ENCODE results near the gene ERGIC1.
"Not testable (repeated sequence)": the region's sequence is repeated elsewhere in the genome, so short reads cannot be mapped to it uniquely, and the experiment has no call there.

The ERGIC1 gene

DNA sequence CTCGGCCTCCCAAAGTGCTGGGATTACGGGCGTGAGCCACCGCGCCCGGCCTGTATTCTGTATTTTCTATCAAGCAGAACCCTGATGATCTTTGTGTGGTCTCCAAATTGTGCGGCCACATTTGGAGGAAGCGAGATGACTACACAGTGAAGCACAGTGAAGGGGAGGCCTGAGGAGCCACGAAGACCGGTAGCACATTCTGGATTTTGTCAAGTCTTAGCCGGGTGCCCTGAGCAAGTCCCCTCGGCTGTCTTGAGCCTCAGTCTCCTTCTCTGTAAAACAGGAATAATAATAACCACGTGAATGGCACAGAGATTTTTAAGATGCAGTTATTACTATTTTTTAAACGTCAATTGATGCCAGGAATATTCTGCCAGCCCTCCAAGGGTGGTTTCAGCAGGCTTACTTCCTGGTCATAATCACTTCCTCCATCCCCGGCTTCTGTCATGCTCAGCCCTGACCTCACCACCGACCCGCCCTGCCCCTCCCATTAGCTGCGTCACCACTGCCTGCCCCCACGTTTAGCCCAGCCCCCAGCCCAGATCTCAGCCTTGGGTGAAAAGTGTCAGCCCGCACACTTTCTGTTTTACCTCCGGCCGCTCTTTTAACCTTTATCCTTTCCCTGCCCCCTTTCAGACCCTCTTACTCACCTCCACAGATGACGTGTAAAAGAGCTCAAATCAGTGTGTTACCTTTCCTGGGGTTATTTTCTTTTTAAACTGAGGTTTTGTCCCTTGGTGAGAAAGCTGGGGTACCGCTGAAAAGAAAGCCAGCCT, 27.0 kb upstream of the ERGIC1 start:
- ChIA-PET CTCF (interaction anchor here (0.5 to 0.9 kb wide), 2 partner anchors 16 to 35 kb away, joined by 3 read pairs; no protein-coding TSS in a partner anchor), POLR2A (no interaction called here)
- DNase-seq (ENCODE audit: extremely low spot score): no peak
- no peak for TF ChIP-seq FOXK2 (IDR thresholded peaks at IDR 0.05)
- no peak for TF ChIP-seq FOXM1 (IDR thresholded peaks at IDR 0.05; ENCODE audit: borderline replicate concordance)
- TF ChIP-seq ARNT (IDR thresholded peaks at IDR 0.05): no peak
- TF ChIP-seq CTBP1 (IDR thresholded peaks at IDR 0.05; ENCODE audit: borderline replicate concordance): no peak
- TF ChIP-seq ELF4 (IDR thresholded peaks at IDR 0.05): no peak
- TF ChIP-seq L3MBTL2 (conservative IDR thresholded peaks at IDR 0.05): no peak

DNA sequence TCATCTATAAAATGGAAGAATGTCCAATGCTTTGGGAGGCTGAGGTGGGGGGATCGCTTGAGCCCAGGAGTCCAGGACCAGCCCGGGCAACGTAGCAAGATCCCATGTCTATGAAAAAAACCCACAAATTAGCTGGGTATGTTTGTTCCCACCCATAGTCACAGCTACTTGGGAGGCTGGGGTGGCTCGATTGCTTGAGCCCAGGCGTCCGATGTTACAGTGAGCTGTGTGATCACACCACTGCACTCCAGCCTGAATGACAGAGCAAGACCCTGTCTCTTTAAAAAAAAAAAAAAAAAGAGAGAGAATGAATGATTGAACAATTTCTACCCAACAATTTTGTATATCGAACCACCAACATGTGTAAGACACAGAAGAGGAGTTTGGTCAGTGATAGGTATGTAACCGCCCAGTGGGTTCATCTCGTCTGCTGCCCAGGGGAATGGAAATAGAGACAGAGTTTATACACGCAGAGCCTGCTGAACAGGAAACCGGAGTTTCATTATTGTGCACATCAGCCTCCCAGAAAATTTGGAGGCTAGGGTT, 26.2 kb upstream of the ERGIC1 start:
- DNase-seq (ENCODE audit: extremely low spot score): no peak
- CTCF ChIA-PET: interaction anchor here (0.5 to 0.9 kb wide), 2 partner anchors 16 to 36 kb away, joined by 3 read pairs; no protein-coding TSS in a partner anchor
- TF ChIP-seq PKNOX1 (IDR thresholded peaks at IDR 0.05) (no peak), ZNF384 (IDR thresholded peaks at IDR 0.05) (0 out of 2 replicates have a peak, but pooled peaks have one; percentile 25)
- POLR2A ChIA-PET: no interaction called here

DNA sequence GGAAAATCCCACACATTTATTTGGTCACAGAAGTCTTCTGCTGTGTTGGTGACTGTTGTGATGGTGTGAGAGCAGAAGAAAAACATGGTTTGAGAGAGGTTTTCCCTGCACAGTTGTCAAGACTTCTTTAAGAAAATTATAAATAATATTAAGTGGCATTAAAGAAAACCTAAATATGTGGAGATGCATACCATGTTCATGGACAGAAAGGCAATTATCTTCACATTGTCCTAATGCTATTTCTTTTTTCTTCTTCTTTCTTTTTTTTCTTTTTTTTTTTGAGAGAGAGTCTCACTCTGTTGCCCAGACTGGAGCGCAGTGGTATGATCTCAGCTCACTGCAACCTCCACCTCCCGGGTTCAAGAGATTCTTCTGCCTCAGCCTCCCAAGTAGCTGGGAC, 24.3 kb upstream of the ERGIC1 start:
- CTCF ChIA-PET: no interaction called here
- no peak for DNase-seq (ENCODE audit: extremely low spot score)
- TF ChIP-seq ZNF384 (IDR thresholded peaks at IDR 0.05): no peak
- no peak for TF ChIP-seq TARDBP (IDR thresholded peaks at IDR 0.05)
- no peak for TF ChIP-seq SUZ12 (IDR thresholded peaks at IDR 0.05)
- no peak for TF ChIP-seq HDGF (IDR thresholded peaks at IDR 0.05; ENCODE audit: borderline replicate concordance)
- no peak for TF ChIP-seq FOXM1 (IDR thresholded peaks at IDR 0.05; ENCODE audit: borderline replicate concordance)
- no peak for TF ChIP-seq FOXA1 (IDR thresholded peaks at IDR 0.05)
- TF ChIP-seq BHLHE40 (IDR thresholded peaks at IDR 0.05; ENCODE audit: borderline replicate concordance): no peak
- TF ChIP-seq SP1 (IDR thresholded peaks at IDR 0.05): no peak
- TF ChIP-seq ARNT (IDR thresholded peaks at IDR 0.05): no peak
- TF ChIP-seq LEF1 (IDR thresholded peaks at IDR 0.05; ENCODE audit: borderline replicate concordance): no peak
- no peak for TF ChIP-seq ELF4 (IDR thresholded peaks at IDR 0.05)
- TF ChIP-seq L3MBTL2 (conservative IDR thresholded peaks at IDR 0.05): no peak
- no peak for TF ChIP-seq NFRKB (IDR thresholded peaks at IDR 0.05)
- no peak for TF ChIP-seq FOXK2 (IDR thresholded peaks at IDR 0.05)
- TF ChIP-seq PKNOX1 (IDR thresholded peaks at IDR 0.05): no peak
- no peak for TF ChIP-seq CTBP1 (IDR thresholded peaks at IDR 0.05; ENCODE audit: borderline replicate concordance)
- POLR2A ChIA-PET: no interaction called here

GRCh38 chr5:172810996-172811395, 23.1 kb upstream of the ERGIC1 start:
- POLR2A ChIA-PET; DNase-seq (ENCODE audit: extremely low spot score); CTCF ChIA-PET: not testable (repeated sequence)

DNA sequence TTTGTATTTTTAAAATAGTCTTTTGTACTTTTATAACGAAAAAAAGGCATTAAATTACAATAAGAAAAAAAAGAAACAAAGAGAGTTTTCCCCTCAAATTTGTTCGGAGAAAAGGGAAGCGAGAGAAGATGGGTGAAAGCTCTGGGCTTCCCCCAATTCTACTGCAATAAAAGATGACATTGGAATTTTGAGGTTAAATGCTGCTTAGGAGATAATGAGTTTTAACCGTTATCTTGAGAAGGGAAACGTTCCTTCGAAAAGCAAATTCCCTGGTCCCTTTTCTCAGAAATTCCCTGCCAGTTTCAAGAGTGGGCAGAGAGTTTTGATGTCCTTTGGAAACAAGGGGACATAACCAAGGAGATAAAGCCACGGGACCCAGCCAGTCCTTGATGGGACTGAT, 18.4 kb upstream of the ERGIC1 start:
- CTCF ChIA-PET: no interaction called here
- no peak for TF ChIP-seq TARDBP (IDR thresholded peaks at IDR 0.05)
- no peak for TF ChIP-seq ZNF384 (IDR thresholded peaks at IDR 0.05)
- TF ChIP-seq HDGF (IDR thresholded peaks at IDR 0.05; ENCODE audit: borderline replicate concordance): no peak
- TF ChIP-seq SP1 (IDR thresholded peaks at IDR 0.05): no peak
- TF ChIP-seq FOXM1 (IDR thresholded peaks at IDR 0.05; ENCODE audit: borderline replicate concordance): no peak
- POLR2A ChIA-PET: interaction anchor here (0.7 kb wide), 1 partner anchor 11 kb away, joined by 3 read pairs; no protein-coding TSS in a partner anchor
- DNase-seq (ENCODE audit: extremely low spot score): no peak

DNA sequence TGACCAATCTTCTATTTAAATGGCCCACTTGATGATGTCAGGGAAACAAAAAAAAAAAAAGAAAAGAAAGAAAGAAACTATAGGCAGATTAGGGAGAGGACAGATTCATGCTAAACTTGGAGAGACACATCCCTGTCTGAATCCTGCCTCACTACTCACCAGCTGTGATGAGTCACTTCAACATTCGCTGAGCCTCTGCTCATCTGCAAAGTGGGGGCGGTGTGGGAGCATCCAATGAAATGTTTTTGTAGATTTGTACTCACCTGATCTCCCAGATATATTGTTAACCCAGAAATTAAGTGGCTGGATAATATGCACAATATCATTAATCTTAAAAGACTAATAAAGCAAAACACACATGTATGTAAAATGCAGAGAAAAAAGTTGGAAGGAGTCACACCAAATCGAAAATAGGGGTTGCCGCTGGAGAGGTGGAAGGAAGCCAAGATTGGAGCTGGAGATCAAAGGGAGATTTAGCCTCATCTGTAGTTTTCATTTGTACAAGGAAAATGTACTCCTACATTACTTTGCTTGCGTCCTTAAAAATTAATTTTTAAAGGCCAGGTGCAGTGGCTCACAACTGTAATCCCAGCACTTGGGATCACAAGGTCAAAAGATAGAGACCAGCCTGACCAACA, 17.0 kb upstream of the ERGIC1 start:
- CTCF ChIA-PET: no interaction called here
- POLR2A ChIA-PET: no interaction called here
- DNase-seq (ENCODE audit: extremely low spot score): no peak

More for the DNA sequence above, 17.0 kb upstream of the ERGIC1 start:
- TF ChIP-seq TARDBP (IDR thresholded peaks at IDR 0.05): no peak
- TF ChIP-seq CTBP1 (IDR thresholded peaks at IDR 0.05; ENCODE audit: borderline replicate concordance): no peak
- no peak for TF ChIP-seq ELF4 (IDR thresholded peaks at IDR 0.05)
- no peak for TF ChIP-seq FOXM1 (IDR thresholded peaks at IDR 0.05; ENCODE audit: borderline replicate concordance)
- TF ChIP-seq HDGF (IDR thresholded peaks at IDR 0.05; ENCODE audit: borderline replicate concordance): no peak
- TF ChIP-seq SUZ12 (IDR thresholded peaks at IDR 0.05): no peak
- TF ChIP-seq ARNT (IDR thresholded peaks at IDR 0.05): no peak
- TF ChIP-seq PKNOX1 (IDR thresholded peaks at IDR 0.05): no peak
- TF ChIP-seq LEF1 (IDR thresholded peaks at IDR 0.05; ENCODE audit: borderline replicate concordance): no peak
- TF ChIP-seq L3MBTL2 (conservative IDR thresholded peaks at IDR 0.05): no peak
- no peak for TF ChIP-seq FOXA1 (IDR thresholded peaks at IDR 0.05)
- no peak for TF ChIP-seq BHLHE40 (IDR thresholded peaks at IDR 0.05; ENCODE audit: borderline replicate concordance)
- TF ChIP-seq FOXK2 (IDR thresholded peaks at IDR 0.05): no peak
- TF ChIP-seq NFRKB (IDR thresholded peaks at IDR 0.05): no peak
- TF ChIP-seq SP1 (IDR thresholded peaks at IDR 0.05): no peak
- no peak for TF ChIP-seq ZNF384 (IDR thresholded peaks at IDR 0.05)

All from HEK293T (cell line).